CD14-positive monocyte (primary cell): ENCODE data around the gene IPO8. TPM values are rescaled to one million over a fixed set of nuclear protein-coding genes. Genes with fewer than 3 reads are reported as not detected.

Source experiments
- DNase-seq, 3 donors: peaks; one replicate each; pipeline ENCODE4 v3.0.0-alpha.2; 2011 to 2022
- H2AFZ ChIP-seq: 2 replicates; pipeline ENCODE4 v1.6.0; 2012; ENCODE audit warnings: mild to moderate bottlenecking, low read depth, low read length, inconsistent platforms; ENCODE audit not compliant: insufficient read depth, poor library complexity, severe bottlenecking
- H3K27ac ChIP-seq, 2 donors: 1 replicate in 1 of 2; 2 replicates in 1 of 2; pipeline ENCODE4 v1.5.1; 2012 to 2013; ENCODE audit warnings: low read length in 2 of 2, control low read depth in 1 of 2, inconsistent platforms in 1 of 2, low read depth in 1 of 2, mild to moderate bottlenecking in 1 of 2
- H3K27me3 ChIP-seq, 2 donors: one replicate each; pipeline versions ENCODE4 v1.6.0 to v1.6.1; 2011 to 2013; ENCODE audit warnings: low read length in 2 of 2; ENCODE audit not compliant: control insufficient read depth in 2 of 2, insufficient read depth in 2 of 2
- H3K36me3 ChIP-seq, 2 donors: replicated peaks in 1 of 2; 1 replicate in 1 of 2; 2 replicates in 1 of 2; pipeline versions ENCODE4 v1.5.1 to v1.6.1; 2012 to 2013; ENCODE audit warnings: low read length in 2 of 2, control low read depth in 1 of 2, inconsistent platforms in 1 of 2, mild to moderate bottlenecking in 1 of 2; ENCODE audit not compliant: insufficient read depth in 2 of 2, control insufficient read depth in 1 of 2
- H3K4me1 ChIP-seq, 2 donors: 1 replicate in 1 of 2; 2 replicates in 1 of 2; pipeline versions ENCODE4 v1.5.1 to v1.6.1; 2012 to 2013; ENCODE audit warnings: low read length in 2 of 2, control low read depth in 1 of 2, inconsistent platforms in 1 of 2, mild to moderate bottlenecking in 1 of 2, moderate library complexity in 1 of 2; ENCODE audit not compliant: insufficient read depth in 2 of 2, control insufficient read depth in 1 of 2
- H3K4me2 ChIP-seq: replicated peaks from 2 replicates; pipeline ENCODE3; 2012; ENCODE audit warnings: low read length, moderate library complexity, mild to moderate bottlenecking; ENCODE audit not compliant: poor library complexity, severe bottlenecking; ENCODE audit errors: extremely low read depth
- H3K4me3 ChIP-seq, 3 experiments: fragments of 200-600 bp in 1 of 3; sonication (generic) in 1 of 3; replicated peaks in 1 of 3; 1 replicate in 2 of 3; 2 replicates in 1 of 3; pipeline ENCODE4 v1.5.1; 2011 to 2013; ENCODE audit warnings: low read length in 3 of 3, mild to moderate bottlenecking in 3 of 3, control low read depth in 2 of 3, low read depth in 2 of 3, inconsistent platforms in 1 of 3, moderate library complexity in 1 of 3
- H3K79me2 ChIP-seq: 2 replicates; pipeline ENCODE4 v1.6.0; 2012; ENCODE audit warnings: mild to moderate bottlenecking, control low read depth, inconsistent platforms, low read length, moderate library complexity; ENCODE audit not compliant: insufficient read depth
- H3K9ac ChIP-seq: 2 replicates; pipeline ENCODE4 v1.6.0; 2017; ENCODE audit warnings: low read length, mild to moderate bottlenecking; ENCODE audit not compliant: insufficient read depth, poor library complexity, severe bottlenecking
- H3K9me3 ChIP-seq, 2 donors: replicated peaks in 1 of 2; 1 replicate in 1 of 2; 2 replicates in 1 of 2; pipeline versions ENCODE4 v1.5.1 to v1.6.1; 2012 to 2013; ENCODE audit warnings: low read length in 2 of 2, control low read depth in 1 of 2; ENCODE audit not compliant: control insufficient read depth in 1 of 2, insufficient read depth in 1 of 2
- H4K20me1 ChIP-seq: 2 replicates; pipeline ENCODE4 v1.6.0; 2012; ENCODE audit warnings: mild to moderate bottlenecking, low read length, control low read depth, moderate library complexity; ENCODE audit not compliant: insufficient read depth
- H3K27ac Mint-ChIP-seq, 7 donors: one replicate each; pipeline ENCODE4 v1.8.0; 2020; ENCODE audit warnings: mild to moderate bottlenecking in 7 of 7, mixed read lengths in 7 of 7, moderate library complexity in 6 of 7, inconsistent platforms in 2 of 7
- H3K27me3 Mint-ChIP-seq, 3 donors: one replicate each; pipeline ENCODE4 v1.8.0; 2021 to 2022; ENCODE audit warnings: low read depth in 3 of 3, mild to moderate bottlenecking in 3 of 3, mixed read lengths in 3 of 3, moderate library complexity in 3 of 3, inconsistent platforms in 1 of 3
- H3K36me3 Mint-ChIP-seq, 2 donors: one replicate each; pipeline ENCODE4 v1.8.0; 2020; ENCODE audit warnings: mixed read lengths in 2 of 2, inconsistent platforms in 1 of 2, mild to moderate bottlenecking in 1 of 2
- H3K4me1 Mint-ChIP-seq: one replicate; pipeline ENCODE4 v1.8.0; 2020; ENCODE audit warnings: mild to moderate bottlenecking, mixed read lengths
- H3K4me3 Mint-ChIP-seq, 2 donors: one replicate each; pipeline ENCODE4 v1.8.0; 2020; ENCODE audit warnings: mild to moderate bottlenecking in 2 of 2, mixed read lengths in 2 of 2, moderate library complexity in 1 of 2
- H3K9me3 Mint-ChIP-seq, 7 donors: one replicate each; pipeline ENCODE4 v1.8.0; 2020 to 2022; ENCODE audit warnings: mixed read lengths in 7 of 7, mild to moderate bottlenecking in 6 of 7, moderate library complexity in 6 of 7, inconsistent platforms in 2 of 7
- CTCF ChIP-seq: fragments of 200-600 bp; IDR thresholded peaks from one replicate; pipeline ENCODE4 v1.8.0; 2022; ENCODE audit warnings: antibody characterized with exemption, mild to moderate bottlenecking
- WGBS: methylation state at CpG from one replicate; pipeline ENCODE4 v1.1.5; 2013; ENCODE audit warnings: missing lambda C conversion rate; ENCODE audit not compliant: insufficient coverage; 5-methylcytosine and 5-hydroxymethylcytosine counted together
- intact Hi-C, 2 donors: fragments of 100-400 bp; cut with micrococcal nuclease; formaldehyde crosslinking; loops; one replicate each; pipeline versions ENCODE4 v1.15.0 to v1.15.1; 2023
- polyA plus RNA-seq, 3 donors: library from polyadenylated mRNA; depleted of rRNA in 1 of 3; unstranded in 2 of 3; stranded (reverse) in 1 of 3; fragments of 300-500 nt in 2 of 3; fragments of >200 nt in 1 of 3; fragmentation: Illumina TruSeq in 2 of 3; gene quantifications; 1 replicate in 2 of 3; 2 replicates in 1 of 3; pipeline ENCODE4 v1.2.3, GENCODE V29; 2012 to 2021

The IPO8 gene
- polyA plus RNA-seq, 3 donors, result 8.4 to 15.8 (median 12.5) TPM

- no peak for DNase-seq
- Mint-ChIP-seq H3K9me3 (peaks cover 0 to 3% (median 0%) of the 10 kb centered on the region in 7 donors), H3K36me3 (no peaks in the 10 kb centered on the region), H3K27ac (no peak overlapping the region), H3K27me3 (peaks cover 0 to 2% (median 0%) of the 10 kb centered on the region in 3 donors), H3K4me3 (no peak overlapping the region), H3K4me1 (peaks cover 2% of the 10 kb centered on the region)
- no peak overlapping the region for H3K4me2 ChIP-seq
- H3K27ac ChIP-seq, result no peak overlapping the region
- H3K36me3 ChIP-seq, result no peaks in the 10 kb centered on the region
- no peaks in the 10 kb centered on the region for H3K27me3 ChIP-seq
- no peaks in the 10 kb centered on the region for H4K20me1 ChIP-seq
- H3K9ac ChIP-seq, result no peak overlapping the region
- no peaks in the 10 kb centered on the region for H3K9me3 ChIP-seq
- no peak for TF ChIP-seq CTCF
- H3K4me1 ChIP-seq, result no peaks in the 10 kb centered on the region
- intact Hi-C loops, result no loop called here
- no peaks in the 10 kb centered on the region for H3K79me2 ChIP-seq
- no peak overlapping the region for H3K4me3 ChIP-seq
- WGBS, result 87% methylated on average over 3 of the region's 5 CpGs
- no peak overlapping the region for H2AFZ ChIP-seq
Measured at GRCh38 chr12:30617346-30618016, 78.2 kb downstream of the IPO8 start.

- intact Hi-C loops, result no loop called here
- Histone ChIP-seq H3K36me3 (no peaks in the 10 kb centered on the region), H3K9ac (no peak overlapping the region), H3K27me3 (no peaks in the 10 kb centered on the region), H3K4me2 (no peak overlapping the region), H4K20me1 (no peaks in the 10 kb centered on the region), H3K9me3 (no peaks in the 10 kb centered on the region), H3K79me2 (no peaks in the 10 kb centered on the region), H3K4me3 (no peak overlapping the region), H2AFZ (no peak overlapping the region), H3K27ac (no peak overlapping the region), H3K4me1 (no peaks in the 10 kb centered on the region)
- H3K4me3 Mint-ChIP-seq, result no peak overlapping the region
- DNase-seq, result no peak
- peaks cover 0 to 8% (median 0%) of the 10 kb centered on the region in 7 donors for H3K9me3 Mint-ChIP-seq
- TF ChIP-seq CTCF, result no peak
- peaks cover 0 to 2% (median 0%) of the 10 kb centered on the region in 3 donors for H3K27me3 Mint-ChIP-seq
- peaks cover 6% of the 10 kb centered on the region for H3K4me1 Mint-ChIP-seq
- H3K36me3 Mint-ChIP-seq, result no peaks in the 10 kb centered on the region
- H3K27ac Mint-ChIP-seq, result no peak overlapping the region
Measured at GRCh38 chr12:30614031-30614430, 81.6 kb downstream of the IPO8 start.
